ENCODE results near the gene NAA50.

Gene NAA50

GRCh38 chr3:113719758-113720157 is 26.3 kb downstream of the NAA50 start:
- Histone ChIP-seq H3K27me3 (ENCODE audit: control insufficient read depth in 3 of 3, insufficient read depth in 3 of 3, low read depth in 1 of 3, low read length in 3 of 3) (no peaks in the 10 kb centered on the region), H3K4ac (ENCODE audit: low read length) (no peak overlapping the region), H4K91ac (ENCODE audit: low read depth, low read length, poor library complexity) (no peak overlapping the region), H2AK5ac (ENCODE audit: low read depth, low read length) (no peak overlapping the region), H3K36me3 (replicated peaks in 1 of 2; ENCODE audit: control insufficient read depth in 2 of 2, insufficient read depth in 2 of 2, low read length in 2 of 2) (peaks cover 8 to 97% of the 10 kb centered on the region in 2 donors), H3K9me3 (replicated peaks in 1 of 2; ENCODE audit: control insufficient read depth in 2 of 2, insufficient read depth in 1 of 2, low read depth in 1 of 2, low read length in 2 of 2) (peaks cover 0 to 2% of the 10 kb centered on the region in 2 donors), H3K4me1 (ENCODE audit: control insufficient read depth in 2 of 2, insufficient read depth in 1 of 2, low read depth in 1 of 2, low read length in 2 of 2) (no peaks in the 10 kb centered on the region), H3K9ac (ENCODE audit: low read depth, low read length, poor library complexity) (no peak overlapping the region), H3K23ac (ENCODE audit: low read depth, low read length, poor library complexity) (no peak overlapping the region), H2BK120ac (ENCODE audit: low read depth, low read length) (no peak overlapping the region), H2AFZ (ENCODE audit: low read length) (no peak overlapping the region), H3K79me1 (ENCODE audit: low read depth, low read length) (peaks cover 4% of the 10 kb centered on the region), H3K27ac (replicated peaks; ENCODE audit: low read length) (no peak overlapping the region), H2BK5ac (ENCODE audit: low read length) (no peak overlapping the region), H3K14ac (ENCODE audit: low read length) (no peak overlapping the region), H4K8ac (ENCODE audit: low read depth, low read length) (no peak overlapping the region), H2BK15ac (ENCODE audit: low read length) (no peak overlapping the region), H2BK12ac (ENCODE audit: low read length) (no peak overlapping the region), H3K18ac (ENCODE audit: low read length) (no peak overlapping the region), H3K4me3 (ENCODE audit: low read length in 2 of 2) (no peak overlapping the region), H3K4me2 (ENCODE audit: insufficient read depth, low read length, poor library complexity, severe bottlenecking) (no peak overlapping the region)
- no peak for DNase-seq (ENCODE audit: low spot score)
- no CpG with 5 or more reads among the region's 2 CpGs for WGBS, 2 donors (ENCODE audit: extremely low coverage in 2 of 2, insufficient read length in 2 of 2, insufficient replicate concordance in 1 of 2)

DNA sequence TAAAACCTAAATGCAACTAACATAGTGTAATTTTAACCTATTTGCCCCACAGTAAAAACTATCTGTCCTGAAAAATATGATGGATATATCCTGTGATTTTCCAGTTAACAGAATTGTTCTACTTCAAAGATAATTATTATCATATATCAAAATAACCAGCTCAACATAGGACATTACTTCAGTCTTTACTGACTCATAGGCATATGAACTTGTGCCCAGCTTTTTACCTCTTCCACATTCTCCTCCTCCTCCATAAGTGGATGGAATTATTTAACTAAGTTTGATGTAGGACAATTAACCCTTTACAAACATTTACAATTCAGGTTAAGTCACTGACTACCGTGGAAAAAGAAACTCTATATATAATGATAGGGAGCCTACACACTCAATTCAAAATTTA is 26.8 kb downstream of the NAA50 start:
- H3K4ac ChIP-seq (ENCODE audit: low read length), result no peak overlapping the region
- no peaks in the 10 kb centered on the region for H3K27me3 ChIP-seq (ENCODE audit: control insufficient read depth in 3 of 3, insufficient read depth in 3 of 3, low read depth in 1 of 3, low read length in 3 of 3)
- H3K4me1 ChIP-seq (ENCODE audit: control insufficient read depth in 2 of 2, insufficient read depth in 1 of 2, low read depth in 1 of 2, low read length in 2 of 2), result no peaks in the 10 kb centered on the region
- no peak overlapping the region for H3K27ac ChIP-seq (replicated peaks; ENCODE audit: low read length)
- H3K9me3 ChIP-seq (replicated peaks in 1 of 2; ENCODE audit: control insufficient read depth in 2 of 2, insufficient read depth in 1 of 2, low read depth in 1 of 2, low read length in 2 of 2), result peaks cover 0 to 2% of the 10 kb centered on the region in 2 donors
- no peaks in the 10 kb centered on the region for H3K79me1 ChIP-seq (ENCODE audit: low read depth, low read length)
- H2BK15ac ChIP-seq (ENCODE audit: low read length), result no peak overlapping the region
- no peak overlapping the region for H2BK5ac ChIP-seq (ENCODE audit: low read length)
- peaks cover 8 to 93% of the 10 kb centered on the region in 2 donors for H3K36me3 ChIP-seq (replicated peaks in 1 of 2; ENCODE audit: control insufficient read depth in 2 of 2, insufficient read depth in 2 of 2, low read length in 2 of 2)
- H4K8ac ChIP-seq (ENCODE audit: low read depth, low read length), result no peak overlapping the region
- no peak overlapping the region for H3K9ac ChIP-seq (ENCODE audit: low read depth, low read length, poor library complexity)
- H3K14ac ChIP-seq (ENCODE audit: low read length), result no peak overlapping the region
- no peak overlapping the region for H2AFZ ChIP-seq (ENCODE audit: low read length)
- no peak overlapping the region for H4K91ac ChIP-seq (ENCODE audit: low read depth, low read length, poor library complexity)
- no peak overlapping the region for H3K4me3 ChIP-seq (ENCODE audit: low read length in 2 of 2)
- H2BK120ac ChIP-seq (ENCODE audit: low read depth, low read length), result no peak overlapping the region
- no peak overlapping the region for H2AK5ac ChIP-seq (ENCODE audit: low read depth, low read length)
- H3K18ac ChIP-seq (ENCODE audit: low read length), result no peak overlapping the region
- WGBS, 2 donors (ENCODE audit: extremely low coverage in 2 of 2, insufficient read length in 2 of 2, insufficient replicate concordance in 1 of 2), result no CpG with 5 or more reads among the region's 1 CpG
- no peak for DNase-seq (ENCODE audit: low spot score)
- H3K23ac ChIP-seq (ENCODE audit: low read depth, low read length, poor library complexity), result no peak overlapping the region
- H2BK12ac ChIP-seq (ENCODE audit: low read length), result no peak overlapping the region
- no peak overlapping the region for H3K4me2 ChIP-seq (ENCODE audit: insufficient read depth, low read length, poor library complexity, severe bottlenecking)

DNA sequence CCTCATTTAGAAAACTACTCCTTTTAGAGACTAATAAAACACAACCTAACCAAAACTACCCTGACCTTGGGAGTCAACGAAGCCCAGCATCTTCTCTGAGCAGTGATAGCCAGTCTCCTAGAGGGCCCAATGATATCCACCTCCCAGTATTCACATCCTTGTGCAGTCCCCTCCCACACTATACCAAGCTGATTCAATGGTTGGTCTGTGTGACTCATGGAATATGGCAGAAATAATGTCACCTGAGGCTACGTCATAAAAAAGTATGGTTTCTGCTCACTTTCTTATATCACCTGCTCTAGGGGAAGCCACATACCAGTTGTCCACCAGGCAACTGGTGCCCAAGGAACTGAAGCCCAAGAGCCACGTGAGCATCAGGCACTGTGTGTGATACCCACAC is 28.2 kb downstream of the NAA50 start:
- H3K79me1 ChIP-seq (ENCODE audit: low read depth, low read length), result no peaks in the 10 kb centered on the region
- H2BK5ac ChIP-seq (ENCODE audit: low read length), result no peak overlapping the region
- H4K91ac ChIP-seq (ENCODE audit: low read depth, low read length, poor library complexity), result no peak overlapping the region
- H2BK15ac ChIP-seq (ENCODE audit: low read length), result no peak overlapping the region
- H3K14ac ChIP-seq (ENCODE audit: low read length), result no peak overlapping the region
- WGBS, 2 donors (ENCODE audit: extremely low coverage in 2 of 2, insufficient read length in 2 of 2, insufficient replicate concordance in 1 of 2), result no CpG with 5 or more reads among the region's 3 CpGs
- H2BK12ac ChIP-seq (ENCODE audit: low read length), result no peak overlapping the region
- H3K4me3 ChIP-seq (ENCODE audit: low read length in 2 of 2), result no peak overlapping the region
- H4K8ac ChIP-seq (ENCODE audit: low read depth, low read length), result no peak overlapping the region
- H3K4me1 ChIP-seq (ENCODE audit: control insufficient read depth in 2 of 2, insufficient read depth in 1 of 2, low read depth in 1 of 2, low read length in 2 of 2), result no peaks in the 10 kb centered on the region
- H3K4me2 ChIP-seq (ENCODE audit: insufficient read depth, low read length, poor library complexity, severe bottlenecking), result no peak overlapping the region
- H3K36me3 ChIP-seq (replicated peaks in 1 of 2; ENCODE audit: control insufficient read depth in 2 of 2, insufficient read depth in 2 of 2, low read length in 2 of 2), result peaks cover 8 to 78% of the 10 kb centered on the region in 2 donors
- H3K27me3 ChIP-seq (ENCODE audit: control insufficient read depth in 3 of 3, insufficient read depth in 3 of 3, low read depth in 1 of 3, low read length in 3 of 3), result no peaks in the 10 kb centered on the region
- no peak for DNase-seq (ENCODE audit: low spot score)
- no peak overlapping the region for H3K27ac ChIP-seq (replicated peaks; ENCODE audit: low read length)
- H2BK120ac ChIP-seq (ENCODE audit: low read depth, low read length), result no peak overlapping the region
- no peak overlapping the region for H3K9ac ChIP-seq (ENCODE audit: low read depth, low read length, poor library complexity)
- no peak overlapping the region for H2AK5ac ChIP-seq (ENCODE audit: low read depth, low read length)
- peaks cover 0 to 2% of the 10 kb centered on the region in 2 donors for H3K9me3 ChIP-seq (replicated peaks in 1 of 2; ENCODE audit: control insufficient read depth in 2 of 2, insufficient read depth in 1 of 2, low read depth in 1 of 2, low read length in 2 of 2)
- H3K4ac ChIP-seq (ENCODE audit: low read length), result no peak overlapping the region
- no peak overlapping the region for H2AFZ ChIP-seq (ENCODE audit: low read length)
- no peak overlapping the region for H3K23ac ChIP-seq (ENCODE audit: low read depth, low read length, poor library complexity)
- H3K18ac ChIP-seq (ENCODE audit: low read length), result peak overlapping the region; percentile 2

DNA sequence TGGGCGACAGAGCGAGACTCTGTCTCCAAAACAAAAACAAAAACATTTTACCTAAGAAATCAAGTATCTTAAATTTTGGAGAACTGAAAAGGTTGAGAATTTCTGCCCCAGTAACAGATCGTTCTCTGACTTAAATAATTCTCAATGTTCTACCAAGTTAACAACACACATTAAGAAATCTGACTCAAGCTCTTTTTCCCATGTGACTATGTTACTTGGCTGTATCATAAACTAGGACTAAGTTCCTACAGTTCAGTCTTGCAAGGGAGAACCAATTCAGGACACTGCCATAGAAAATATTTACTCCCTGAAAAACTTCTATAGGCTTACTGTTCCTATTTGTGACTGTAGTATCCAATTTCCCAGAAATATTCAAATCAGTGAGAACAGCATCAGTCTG is 28.7 kb downstream of the NAA50 start:
- H3K27me3 ChIP-seq (ENCODE audit: control insufficient read depth in 3 of 3, insufficient read depth in 3 of 3, low read depth in 1 of 3, low read length in 3 of 3), result no peaks in the 10 kb centered on the region
- no CpG with 5 or more reads among the region's 3 CpGs for WGBS, 2 donors (ENCODE audit: extremely low coverage in 2 of 2, insufficient read length in 2 of 2, insufficient replicate concordance in 1 of 2)

More for the DNA sequence above, 28.7 kb downstream of the NAA50 start:
- Histone ChIP-seq H3K36me3 (replicated peaks in 1 of 2; ENCODE audit: control insufficient read depth in 2 of 2, insufficient read depth in 2 of 2, low read length in 2 of 2) (peaks cover 8 to 73% of the 10 kb centered on the region in 2 donors), H3K9ac (ENCODE audit: low read depth, low read length, poor library complexity) (no peak overlapping the region), H3K23ac (ENCODE audit: low read depth, low read length, poor library complexity) (no peak overlapping the region), H2AFZ (ENCODE audit: low read length) (no peak overlapping the region), H2BK120ac (ENCODE audit: low read depth, low read length) (no peak overlapping the region), H4K91ac (ENCODE audit: low read depth, low read length, poor library complexity) (no peak overlapping the region), H2BK12ac (ENCODE audit: low read length) (no peak overlapping the region), H3K79me1 (ENCODE audit: low read depth, low read length) (no peaks in the 10 kb centered on the region), H2BK5ac (ENCODE audit: low read length) (no peak overlapping the region), H3K27ac (replicated peaks; ENCODE audit: low read length) (no peak overlapping the region), H2BK15ac (ENCODE audit: low read length) (no peak overlapping the region), H3K4me2 (ENCODE audit: insufficient read depth, low read length, poor library complexity, severe bottlenecking) (no peak overlapping the region), H3K4me1 (ENCODE audit: control insufficient read depth in 2 of 2, insufficient read depth in 1 of 2, low read depth in 1 of 2, low read length in 2 of 2) (no peaks in the 10 kb centered on the region), H3K9me3 (replicated peaks in 1 of 2; ENCODE audit: control insufficient read depth in 2 of 2, insufficient read depth in 1 of 2, low read depth in 1 of 2, low read length in 2 of 2) (peaks cover 0 to 2% of the 10 kb centered on the region in 2 donors), H3K4me3 (ENCODE audit: low read length in 2 of 2) (no peak overlapping the region), H3K4ac (ENCODE audit: low read length) (no peak overlapping the region), H3K14ac (ENCODE audit: low read length) (no peak overlapping the region), H3K18ac (ENCODE audit: low read length) (no peak overlapping the region), H4K8ac (ENCODE audit: low read depth, low read length) (no peak overlapping the region), H2AK5ac (ENCODE audit: low read depth, low read length) (no peak overlapping the region)
- no peak for DNase-seq (ENCODE audit: low spot score)

Measured in neuronal stem cell (in vitro differentiated cells).